Cardiac muscle cell (in vitro differentiated cells and primary cell): ENCODE results near the gene ANAPC1. TPM values are rescaled to one million over a fixed set of nuclear protein-coding genes. Genes with fewer than 3 reads are reported as not detected.
"Not testable (repeated sequence)": the region's sequence is repeated elsewhere in the genome, so short reads cannot be mapped to it uniquely, and the experiment has no call there.

Experiments
- DNase-seq, 2 donors: peaks; one replicate each; pipeline versions ENCODE4 v3.0.0 to v3.0.0-alpha.2; 2010 to 2017; ENCODE audit warnings: low read depth in 1 of 2, low spot score in 1 of 2
- H3K27ac ChIP-seq: fragments of 200-600 bp; sonication (generic); 2 replicates; pipeline ENCODE4 v1.5.1; 2016
- H3K27me3 ChIP-seq: fragments of 200-600 bp; sonication (generic); 2 replicates; pipeline ENCODE4 v1.6.0; 2016; ENCODE audit warnings: control low read depth
- H3K36me3 ChIP-seq: fragments of 200-600 bp; sonication (generic); 2 replicates; pipeline ENCODE4 v1.5.1; 2016; ENCODE audit warnings: control low read depth
- H3K4me1 ChIP-seq: fragments of 200-600 bp; sonication (generic); 2 replicates; pipeline ENCODE4 v1.8.1; 2017; ENCODE audit warnings: low read depth, mild to moderate bottlenecking, mixed run types
- H3K4me3 ChIP-seq: fragments of 200-600 bp; sonication (generic); 2 replicates; pipeline ENCODE4 v1.5.1; 2016; ENCODE audit warnings: mild to moderate bottlenecking
- H3K9me3 ChIP-seq: fragments of 200-600 bp; sonication (generic); 2 replicates; pipeline ENCODE4 v1.5.1; 2017; ENCODE audit warnings: low read depth, mild to moderate bottlenecking, control low read depth
- CTCF ChIP-seq: IDR thresholded peaks from 2 replicates; pipeline ENCODE4 v1.5.1; 2012; ENCODE audit warnings: low read depth, mild to moderate bottlenecking, low read length
- polyA plus RNA-seq: library from polyadenylated mRNA; unstranded; fragments of >200 nt; fragmentation: Nextera tagmentation; extraction: Ambion mirVana; gene quantifications from 2 replicates; pipeline ENCODE4 v1.2.1, GENCODE V29; 2016
- total RNA-seq: library from RNA; depleted of rRNA; stranded (reverse); fragments of >200 nt; gene quantifications from 2 replicates; pipeline ENCODE4 v1.2.3, GENCODE V29; 2016

Gene ANAPC1
- total and polyA plus RNA-seq, 2 experiments from 2014 or later: 13.6 to 59.3 TPM

DNA sequence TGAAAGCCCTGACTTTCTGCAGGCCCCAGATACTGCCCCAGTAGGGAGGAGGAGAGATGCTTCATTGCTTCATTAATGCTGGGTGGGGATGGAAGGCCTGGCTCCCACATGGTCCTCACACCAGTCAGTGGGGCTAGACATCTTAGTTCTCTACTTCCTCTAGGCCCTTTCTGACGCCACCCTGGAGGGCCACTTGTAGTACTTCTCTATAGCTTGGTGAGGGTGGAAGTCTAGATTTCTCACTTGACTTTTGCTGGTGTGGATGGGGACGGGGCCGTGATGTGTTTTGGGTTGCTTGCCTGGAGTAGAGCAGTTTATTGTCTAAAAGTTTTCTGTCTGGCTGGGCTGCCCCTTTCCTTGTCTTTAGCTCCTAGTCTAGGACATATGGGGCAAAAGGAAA lies 33.1 kb upstream of the ANAPC1 start:
- Histone ChIP-seq H3K9me3 (no peaks in the 10 kb centered on the region), H3K27me3 (no peaks in the 10 kb centered on the region), H3K4me1 (peaks cover 7% of the 10 kb centered on the region), H3K27ac (no peak overlapping the region), H3K4me3 (no peak overlapping the region), H3K36me3 (no peaks in the 10 kb centered on the region)
- no peak for TF ChIP-seq CTCF
- DNase-seq: no peak

DNA sequence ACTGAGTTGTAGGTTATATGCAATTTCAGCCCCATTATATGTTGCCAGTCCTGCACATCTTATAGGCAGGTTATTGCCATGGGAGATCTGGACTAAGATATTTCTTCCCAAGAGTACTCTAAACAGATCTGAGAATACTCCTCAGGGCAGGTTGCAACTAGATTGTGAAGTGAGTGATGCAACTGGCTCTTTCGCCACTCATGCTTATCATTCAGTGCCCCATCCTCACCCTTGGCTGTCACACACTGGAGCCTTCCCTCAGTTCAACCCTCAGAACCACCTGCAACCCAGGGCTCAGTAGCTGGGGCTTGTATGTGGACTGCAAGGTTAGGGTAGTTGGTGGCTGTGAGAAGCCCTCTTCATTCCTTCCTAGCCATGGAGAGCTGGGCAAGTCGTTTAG lies 28.6 kb upstream of the ANAPC1 start:
- DNase-seq: no peak
- no peak overlapping the region for H3K4me3 ChIP-seq
- peaks cover 12% of the 10 kb centered on the region for H3K4me1 ChIP-seq
- no peak for TF ChIP-seq CTCF
- H3K27me3 ChIP-seq: no peaks in the 10 kb centered on the region
- no peak overlapping the region for H3K27ac ChIP-seq
- H3K36me3 ChIP-seq: no peaks in the 10 kb centered on the region
- H3K9me3 ChIP-seq: no peaks in the 10 kb centered on the region

DNA sequence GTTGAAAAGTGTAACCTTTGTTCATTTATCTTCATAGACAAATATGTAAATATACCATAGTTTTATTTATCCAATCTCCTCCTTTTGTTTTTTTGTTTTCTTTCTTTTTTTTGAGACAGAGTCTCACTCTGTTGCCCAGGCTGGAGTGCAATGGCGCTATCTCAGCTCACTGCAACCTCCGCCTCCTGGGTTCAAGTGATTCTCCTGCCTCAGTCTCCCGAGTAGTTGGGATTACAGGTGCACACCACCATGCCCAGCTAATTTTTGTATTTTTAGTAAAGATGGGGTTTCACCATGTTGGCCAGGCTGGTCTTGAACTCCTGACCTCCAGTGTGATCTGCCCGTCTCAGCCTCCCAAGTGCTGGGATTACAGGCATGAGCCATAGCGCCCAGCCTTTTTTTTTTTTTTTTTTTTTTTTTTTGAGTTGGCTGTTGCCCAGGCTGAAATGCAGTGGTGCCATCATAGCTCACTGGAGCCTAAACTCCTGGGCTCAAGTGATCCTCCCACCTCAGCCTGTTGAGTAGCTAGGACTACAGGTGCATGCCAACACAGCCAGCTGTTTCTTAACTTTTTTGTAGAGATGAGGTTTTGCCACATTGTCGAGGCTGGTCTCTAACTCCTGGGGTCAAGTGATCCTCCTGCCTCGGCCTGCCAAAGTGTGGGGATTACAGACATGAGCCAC lies 27.4 kb upstream of the ANAPC1 start:
- not testable (repeated sequence) for H3K4me3 ChIP-seq, DNase-seq, H3K36me3 ChIP-seq, H3K9me3 ChIP-seq, H3K27me3 ChIP-seq, H3K27ac ChIP-seq
- H3K4me1 ChIP-seq: peaks cover 12% of the 10 kb centered on the region

GRCh38 chr2:111910609-111911277 lies 26.8 kb upstream of the ANAPC1 start:
- no peak overlapping the region for H3K27ac ChIP-seq
- no peak for DNase-seq

DNA sequence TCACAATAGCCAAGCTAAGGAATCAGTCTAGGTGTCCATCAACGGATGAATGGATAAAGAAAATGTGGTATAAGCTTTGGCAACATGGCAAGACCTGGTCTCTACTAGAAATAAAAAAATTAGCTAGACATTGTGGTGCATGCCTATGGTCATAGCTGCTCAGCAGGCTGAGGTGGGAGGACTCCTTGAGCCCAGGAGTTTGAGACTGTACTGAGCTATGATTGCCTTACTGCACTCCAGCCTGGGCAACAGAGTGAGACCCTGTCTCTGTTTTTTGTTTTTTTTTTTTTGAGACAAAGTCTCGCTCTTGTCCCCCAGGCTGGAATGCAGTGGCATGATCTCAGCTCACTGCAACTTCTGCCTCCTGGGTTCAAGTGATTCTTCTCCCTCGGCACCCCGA lies 26.0 kb upstream of the ANAPC1 start:
- not testable (repeated sequence) for H3K4me3 ChIP-seq, H3K36me3 ChIP-seq, H3K27ac ChIP-seq, DNase-seq, H3K27me3 ChIP-seq, H3K9me3 ChIP-seq
- peaks cover 12% of the 10 kb centered on the region for H3K4me1 ChIP-seq

More at GRCh38 chr2:111910609-111911277, 26.8 kb upstream of the ANAPC1 start:
- H3K27me3 ChIP-seq: no peaks in the 10 kb centered on the region
- TF ChIP-seq CTCF: no peak
- H3K9me3 ChIP-seq: no peaks in the 10 kb centered on the region
- H3K4me3 ChIP-seq: no peak overlapping the region
- no peaks in the 10 kb centered on the region for H3K36me3 ChIP-seq
- peaks cover 12% of the 10 kb centered on the region for H3K4me1 ChIP-seq

DNA sequence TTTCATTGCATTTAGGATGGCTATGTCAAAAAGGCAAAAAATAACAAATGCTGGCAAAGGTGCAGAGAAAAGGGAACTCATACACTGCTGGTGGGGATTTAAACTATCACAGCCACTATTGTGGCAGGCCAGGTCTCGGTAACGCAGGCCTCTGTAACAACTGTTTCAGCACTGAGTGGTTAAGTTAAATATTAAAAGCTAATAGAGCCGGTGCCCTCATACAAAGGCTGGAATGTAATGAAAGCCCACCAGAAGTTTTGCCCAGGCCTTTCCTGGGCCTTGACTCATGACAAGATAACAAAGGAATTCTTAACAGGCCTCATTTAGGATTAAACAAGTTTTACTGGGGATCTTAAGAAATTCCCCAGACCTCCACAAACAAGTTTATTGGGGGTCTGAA lies 25.1 kb upstream of the ANAPC1 start:
- no peak for DNase-seq
- Histone ChIP-seq H3K4me1 (peaks cover 21% of the 10 kb centered on the region), H3K27me3 (no peaks in the 10 kb centered on the region), H3K27ac (peak overlapping the region; percentile 34), H3K9me3 (no peaks in the 10 kb centered on the region), H3K4me3 (no peak overlapping the region), H3K36me3 (no peaks in the 10 kb centered on the region)
- no peak for TF ChIP-seq CTCF
